Stimulated activated CD8-positive, alpha-beta memory T cell treated with anti-CD3 and anti-CD28 coated beads, Interleukin-15, amount 100 ng/mL, for 24 hours (primary cell): ENCODE data around the gene YAE1.

ENCODE experiments used
- DNase-seq: peaks from one replicate; pipeline ENCODE4 v3.0.0-alpha.2; 2020; ENCODE audit warnings: low read depth

YAE1 gene

GRCh38 chr7:39557222-39557621 is 9.0 kb upstream of the YAE1 start:
- DNase-seq, result no peak

- DNase-seq, result no peak
These were observed 8.3 kb upstream of the YAE1 start for GRCh38 chr7:39557911-39558310.

GRCh38 chr7:39560408-39560807 is 5.8 kb upstream of the YAE1 start:
- DNase-seq, result no peak

GRCh38 chr7:39560997-39561396 is 5.2 kb upstream of the YAE1 start:
- no peak for DNase-seq

- DNase-seq, result no peak
These were observed 666 bp upstream of the YAE1 start for GRCh38 chr7:39565538-39565937.

GRCh38 chr7:39567294-39567693 is 1.1 kb downstream of the YAE1 start:
- no peak for DNase-seq

GRCh38 chr7:39574673-39575349 is 8.6 kb downstream of the YAE1 start:
- no peak for DNase-seq

- DNase-seq, result no peak
These were observed 11.1 kb downstream of the YAE1 start for GRCh38 chr7:39577229-39577874.

GRCh38 chr7:39580149-39580874 is 14.1 kb downstream of the YAE1 start:
- DNase-seq, result peak; percentile 31

GRCh38 chr7:39582536-39582935 is 16.3 kb downstream of the YAE1 start:
- DNase-seq, result no peak

GRCh38 chr7:39583539-39583938 is 17.3 kb downstream of the YAE1 start:
- DNase-seq, result no peak

- DNase-seq, result no peak
These were observed 21.2 kb downstream of the YAE1 start for GRCh38 chr7:39587393-39587792.

GRCh38 chr7:39588416-39588815 is 22.2 kb downstream of the YAE1 start:
- DNase-seq, result no peak

- no peak for DNase-seq
These were observed 23.3 kb downstream of the YAE1 start for GRCh38 chr7:39589323-39590111.

- DNase-seq, result no peak
These were observed 26.4 kb downstream of the YAE1 start for GRCh38 chr7:39592586-39592985.

- no peak for DNase-seq
These were observed 28.9 kb downstream of the YAE1 start for GRCh38 chr7:39594988-39595620.

- DNase-seq, result no peak
These were observed 36.1 kb downstream of the YAE1 start for GRCh38 chr7:39602351-39602750.

GRCh38 chr7:39603924-39604323 is 37.7 kb downstream of the YAE1 start:
- DNase-seq, result no peak

- no peak for DNase-seq
These were observed 38.9 kb downstream of the YAE1 start for GRCh38 chr7:39605087-39605486.

- no peak for DNase-seq
These were observed 40.1 kb downstream of the YAE1 start for GRCh38 chr7:39606352-39606751.

- DNase-seq, result no peak
These were observed 40.7 kb downstream of the YAE1 start for GRCh38 chr7:39606941-39607340.

- no peak for DNase-seq
These were observed 41.7 kb downstream of the YAE1 start for GRCh38 chr7:39607865-39608264.
